Neuronal stem cell (in vitro differentiated cells): ENCODE data around the gene HMGB1.
"Not testable (repeated sequence)": the region's sequence is repeated elsewhere in the genome, so short reads cannot be mapped to it uniquely, and the experiment has no call there.

Source experiments
- DNase-seq: peaks from one replicate; pipeline ENCODE4 v3.0.0-alpha.2; 2013; ENCODE audit warnings: low spot score
- H2AFZ ChIP-seq: one replicate; pipeline ENCODE4 v1.6.1; 2013; ENCODE audit warnings: mild to moderate bottlenecking, low read length, inconsistent platforms
- H2AK5ac ChIP-seq: 2 replicates; pipeline ENCODE4 v1.6.1; 2013; ENCODE audit warnings: low read depth, mild to moderate bottlenecking, inconsistent platforms, low read length, moderate library complexity, mixed read lengths
- H2BK120ac ChIP-seq: 2 replicates; pipeline ENCODE4 v1.6.1; 2013; ENCODE audit warnings: low read depth, mild to moderate bottlenecking, inconsistent platforms, low read length, moderate library complexity, mixed read lengths
- H2BK12ac ChIP-seq: one replicate; pipeline ENCODE4 v1.6.1; 2013; ENCODE audit warnings: low read length, inconsistent platforms
- H2BK15ac ChIP-seq: 2 replicates; pipeline ENCODE4 v1.6.1; 2013; ENCODE audit warnings: mild to moderate bottlenecking, low read length, inconsistent platforms, mixed read lengths
- H2BK5ac ChIP-seq: one replicate; pipeline ENCODE4 v1.6.1; 2013; ENCODE audit warnings: inconsistent platforms, mild to moderate bottlenecking, low read length, moderate library complexity
- H3K14ac ChIP-seq: one replicate; pipeline ENCODE4 v1.6.1; 2013; ENCODE audit warnings: low read length, inconsistent platforms
- H3K18ac ChIP-seq: 2 replicates; pipeline ENCODE4 v1.6.1; 2013; ENCODE audit warnings: low read length, inconsistent platforms
- H3K23ac ChIP-seq: 2 replicates; pipeline ENCODE4 v1.6.1; 2013; ENCODE audit warnings: low read depth, mild to moderate bottlenecking, mixed read lengths, low read length, inconsistent platforms; ENCODE audit not compliant: poor library complexity
- H3K27ac ChIP-seq: replicated peaks from 3 replicates; pipeline ENCODE4 v1.5.1; 2013; ENCODE audit warnings: low read length, inconsistent platforms
- H3K27me3 ChIP-seq, 3 experiments: 2 replicates each; pipeline ENCODE4 v1.6.1; 2013; ENCODE audit warnings: low read length in 3 of 3, mild to moderate bottlenecking in 2 of 3, inconsistent platforms in 1 of 3, low read depth in 1 of 3, mixed read lengths in 1 of 3, moderate library complexity in 1 of 3; ENCODE audit not compliant: control insufficient read depth in 3 of 3, insufficient read depth in 3 of 3
- H3K36me3 ChIP-seq, 2 donors: replicated peaks in 1 of 2; 2 replicates each; pipeline ENCODE4 v1.6.1; 2013; ENCODE audit warnings: low read length in 2 of 2; ENCODE audit not compliant: control insufficient read depth in 2 of 2, insufficient read depth in 2 of 2
- H3K4ac ChIP-seq: 2 replicates; pipeline ENCODE4 v1.6.1; 2013; ENCODE audit warnings: inconsistent platforms, mild to moderate bottlenecking, low read length, moderate library complexity
- H3K4me1 ChIP-seq, 2 donors: 1 replicate in 1 of 2; 2 replicates in 1 of 2; pipeline ENCODE4 v1.6.1; 2013; ENCODE audit warnings: low read length in 2 of 2, low read depth in 1 of 2; ENCODE audit not compliant: control insufficient read depth in 2 of 2, insufficient read depth in 1 of 2
- H3K4me2 ChIP-seq: one replicate; pipeline ENCODE4 v1.6.1; 2013; ENCODE audit warnings: mild to moderate bottlenecking, low read length, inconsistent platforms; ENCODE audit not compliant: insufficient read depth, poor library complexity, severe bottlenecking
- H3K4me3 ChIP-seq, 2 donors: 2 replicates each; pipeline ENCODE4 v1.5.1; 2013; ENCODE audit warnings: low read length in 2 of 2, mild to moderate bottlenecking in 2 of 2, inconsistent platforms in 1 of 2, moderate library complexity in 1 of 2
- H3K79me1 ChIP-seq: one replicate; pipeline ENCODE4 v1.6.1; 2013; ENCODE audit warnings: low read depth, mild to moderate bottlenecking, inconsistent platforms, low read length, moderate library complexity
- H3K9ac ChIP-seq: one replicate; pipeline ENCODE4 v1.6.1; 2013; ENCODE audit warnings: mild to moderate bottlenecking, low read depth, low read length, inconsistent platforms; ENCODE audit not compliant: poor library complexity
- H3K9me3 ChIP-seq, 2 donors: replicated peaks in 1 of 2; 2 replicates each; pipeline versions ENCODE3 to v1.6.1; 2013; ENCODE audit warnings: low read length in 2 of 2, mild to moderate bottlenecking in 2 of 2, inconsistent platforms in 1 of 2, low read depth in 1 of 2, mixed read lengths in 1 of 2, moderate library complexity in 1 of 2; ENCODE audit not compliant: control insufficient read depth in 2 of 2, insufficient read depth in 1 of 2
- H4K8ac ChIP-seq: one replicate; pipeline ENCODE4 v1.6.1; 2013; ENCODE audit warnings: low read depth, mild to moderate bottlenecking, inconsistent platforms, low read length, moderate library complexity
- H4K91ac ChIP-seq: one replicate; pipeline ENCODE4 v1.6.1; 2013; ENCODE audit warnings: low read length, low read depth, mild to moderate bottlenecking, inconsistent platforms; ENCODE audit not compliant: poor library complexity
- WGBS, 2 donors: extraction: QIAGEN DNeasy Blood & Tissue Kit; methylation state at CpG; one replicate each; pipeline ENCODE4 v1.1.7; 2013; ENCODE audit warnings: missing lambda C conversion rate in 2 of 2, mixed read lengths in 1 of 2; ENCODE audit not compliant: insufficient read length in 2 of 2, insufficient replicate concordance in 1 of 2; ENCODE audit errors: extremely low coverage in 2 of 2; 5-methylcytosine and 5-hydroxymethylcytosine counted together

The HMGB1 gene

GRCh38 chr13:30461279-30462066 is 4.3 kb downstream of the HMGB1 start:
- not testable (repeated sequence) for H2BK5ac ChIP-seq, H2BK12ac ChIP-seq, H2BK15ac ChIP-seq, H2AK5ac ChIP-seq, H4K8ac ChIP-seq, H3K27ac ChIP-seq, H3K18ac ChIP-seq, H3K4me2 ChIP-seq, H3K9ac ChIP-seq, H3K14ac ChIP-seq, DNase-seq, H2BK120ac ChIP-seq, H3K9me3 ChIP-seq, H4K91ac ChIP-seq, H2AFZ ChIP-seq, H3K23ac ChIP-seq, H3K27me3 ChIP-seq, H3K4me1 ChIP-seq, H3K79me1 ChIP-seq, H3K4ac ChIP-seq, H3K4me3 ChIP-seq
- peaks cover 7 to 52% of the 10 kb centered on the region in 2 donors for H3K36me3 ChIP-seq
- no CpG with 5 or more reads among the region's 3 CpGs for WGBS, 2 donors

GRCh38 chr13:30457306-30457891 is 8.3 kb downstream of the HMGB1 start:
- no peak overlapping the region for H2BK15ac ChIP-seq
- no peak overlapping the region for H3K18ac ChIP-seq
- no peak overlapping the region for H2AFZ ChIP-seq
- H3K4me2 ChIP-seq: no peak overlapping the region
- DNase-seq: no peak
- H3K9me3 ChIP-seq: no peaks in the 10 kb centered on the region
- no peak overlapping the region for H4K91ac ChIP-seq
- no peak overlapping the region for H2BK5ac ChIP-seq
- H3K4me1 ChIP-seq: no peaks in the 10 kb centered on the region
- no peak overlapping the region for H3K9ac ChIP-seq
- no peak overlapping the region for H2BK120ac ChIP-seq
- H2AK5ac ChIP-seq: no peak overlapping the region
- H3K23ac ChIP-seq: no peak overlapping the region
- WGBS, 2 donors: no CpG with 5 or more reads among the region's 3 CpGs
- no peak overlapping the region for H3K14ac ChIP-seq
- no peak overlapping the region for H3K4me3 ChIP-seq
- peaks cover 6 to 37% of the 10 kb centered on the region in 2 donors for H3K36me3 ChIP-seq
- H3K79me1 ChIP-seq: no peaks in the 10 kb centered on the region
- no peak overlapping the region for H3K27ac ChIP-seq
- H3K27me3 ChIP-seq: no peaks in the 10 kb centered on the region
- no peak overlapping the region for H2BK12ac ChIP-seq
- H4K8ac ChIP-seq: no peak overlapping the region
- no peak overlapping the region for H3K4ac ChIP-seq

- H3K4me1 ChIP-seq: no peaks in the 10 kb centered on the region
- H2AFZ ChIP-seq: no peak overlapping the region
Observed at GRCh38 chr13:30456290-30456689, 9.4 kb downstream of the HMGB1 start.

GRCh38 chr13:30454991-30455390 is 10.7 kb downstream of the HMGB1 start:
- Histone ChIP-seq H2BK120ac (no peak overlapping the region), H2BK15ac (no peak overlapping the region), H4K8ac (no peak overlapping the region), H3K18ac (no peak overlapping the region), H4K91ac (no peak overlapping the region), H2BK12ac (no peak overlapping the region), H3K23ac (no peak overlapping the region), H3K4me2 (no peak overlapping the region), H3K27ac (no peak overlapping the region), H3K4ac (no peak overlapping the region), H3K9me3 (no peaks in the 10 kb centered on the region), H2AK5ac (no peak overlapping the region), H2AFZ (no peak overlapping the region), H3K27me3 (no peaks in the 10 kb centered on the region), H3K79me1 (no peaks in the 10 kb centered on the region), H3K9ac (no peak overlapping the region), H2BK5ac (no peak overlapping the region), H3K36me3 (peaks cover 2 to 24% of the 10 kb centered on the region in 2 donors), H3K14ac (no peak overlapping the region), H3K4me3 (no peak overlapping the region), H3K4me1 (no peaks in the 10 kb centered on the region)
- no CpG with 5 or more reads among the region's 2 CpGs for WGBS, 2 donors
- no peak for DNase-seq

More at GRCh38 chr13:30456290-30456689, 9.4 kb downstream of the HMGB1 start:
- no peak overlapping the region for H2AK5ac ChIP-seq
- no peak overlapping the region for H3K4me2 ChIP-seq
- DNase-seq: no peak
- H3K36me3 ChIP-seq: peaks cover 3 to 26% of the 10 kb centered on the region in 2 donors
- no peak overlapping the region for H2BK120ac ChIP-seq
- H3K14ac ChIP-seq: no peak overlapping the region
- no peak overlapping the region for H3K23ac ChIP-seq
- no peak overlapping the region for H4K8ac ChIP-seq
- no peak overlapping the region for H3K4me3 ChIP-seq
- H3K4ac ChIP-seq: no peak overlapping the region
- H2BK15ac ChIP-seq: no peak overlapping the region
- H4K91ac ChIP-seq: no peak overlapping the region
- WGBS, 2 donors: no CpG with 5 or more reads among the region's 3 CpGs
- H3K9me3 ChIP-seq: no peaks in the 10 kb centered on the region
- H3K18ac ChIP-seq: no peak overlapping the region
- H3K27me3 ChIP-seq: no peaks in the 10 kb centered on the region
- H3K79me1 ChIP-seq: no peaks in the 10 kb centered on the region
- H2BK12ac ChIP-seq: no peak overlapping the region
- H3K9ac ChIP-seq: no peak overlapping the region
- H2BK5ac ChIP-seq: no peak overlapping the region
- H3K27ac ChIP-seq: no peak overlapping the region
